Right lobe of liver (tissue), 6 donors: ENCODE measurements around the gene GRB2. TPM values are rescaled to one million over a fixed set of nuclear protein-coding genes. Genes with fewer than 3 reads are reported as not detected.

ENCODE experiments used
- ATAC-seq, 4 donors: fragments of 200-7000 bp; cut with Tn5 transposase; one replicate each; pipeline ENCODE4 v1.9.1; 2020; ENCODE audit warnings: mild to moderate bottlenecking in 4 of 4, moderate library complexity in 4 of 4
- DNase-seq, 3 donors: peaks; one replicate each; pipeline ENCODE4 v3.0.0-alpha.2; 2020
- H3K27ac ChIP-seq, 3 donors: fragments of 200-600 bp; one replicate each; pipeline ENCODE4 v1.8.0; 2022
- H3K27me3 ChIP-seq, 2 donors: fragments of 200-600 bp; one replicate each; pipeline ENCODE4 v1.8.0; 2022
- H3K36me3 ChIP-seq, 4 donors: fragments of 200-600 bp; sonication (generic) in 1 of 4; one replicate each; pipeline versions ENCODE4 v1.5.1 to v1.8.0; 2017 to 2022; ENCODE audit warnings: control low read depth in 1 of 4
- H3K4me1 ChIP-seq, 4 donors: fragments of 200-600 bp; sonication (generic) in 1 of 4; one replicate each; pipeline versions ENCODE4 v1.5.1 to v1.8.0; 2017 to 2022; ENCODE audit warnings: control low read depth in 1 of 4
- H3K4me3 ChIP-seq, 3 donors: fragments of 200-600 bp; one replicate each; pipeline ENCODE4 v1.8.0; 2022
- H3K9me3 ChIP-seq, 4 donors: fragments of 200-600 bp; sonication (generic) in 1 of 4; one replicate each; pipeline versions ENCODE4 v1.5.1 to v1.8.0; 2017 to 2022; ENCODE audit warnings: control low read depth in 1 of 4
- CTCF ChIP-seq, 4 donors: fragments of 200-600 bp in 3 of 4; fragments of 450-650 bp in 1 of 4; IDR thresholded peaks; one replicate each; pipeline versions ENCODE4 v1.5.1 to v1.8.0; 2016 to 2022; ENCODE audit warnings: antibody characterized with exemption in 4 of 4, mild to moderate bottlenecking in 2 of 4
- POLR2A ChIP-seq: fragments of 450-650 bp; IDR thresholded peaks from one replicate; pipeline ENCODE4 v1.6.1; 2017; ENCODE audit warnings: antibody characterized with exemption, mild to moderate bottlenecking
- WGBS: methylation state at CpG from one replicate; pipeline ENCODE4 v1.1.6; 2018; ENCODE audit warnings: low coverage, low lambda C conversion rate; ENCODE audit not compliant: insufficient coverage; ENCODE audit errors: missing lambda C conversion rate; 5-methylcytosine and 5-hydroxymethylcytosine counted together
- intact Hi-C, 2 donors: fragments of 100-400 bp; cut with DNase I; formaldehyde crosslinking; loops; one replicate each; pipeline versions ENCODE4 v1.11.2 to v1.14.1; 2022
- total RNA-seq, 6 experiments: library from RNA; depleted of rRNA in 2 of 6; stranded (reverse); fragments of >200 nt in 2 of 6; fragmentation: NEBNext Ultra II Directional in 3 of 6; extraction: Animal tissue kit (Norgen Biotek cat#: 25700) in 3 of 6; gene quantifications; one replicate each; pipeline versions ENCODE4 v1.1.0 to v1.2.4, GENCODE V29; 2016 to 2023
- donor health status: DM: no; HTN: yes; CAD: no.
- donor health status: DM: no; HTN: no; CAD: no.
- donor health status: DM: no; HTN: no; CAD: no.
- donor health status: DM: no; HTN: yes; CAD: no.
- donor health status: DM: no; HTN: yes; CAD: no.

Gene GRB2
- total RNA-seq, 6 experiments from 2014 or later: 42.4 to 70.5 (median 53.8) TPM

GRCh38 chr17:75308732-75309629 is 96.5 kb downstream of the GRB2 start:
- no peaks in the 10 kb centered on the region for H3K9me3 ChIP-seq
- peak overlapping the region; percentile 63 to 80 (median 68) for H3K27ac ChIP-seq
- ATAC-seq (peak; percentile 87 to 94 (median 90)), DNase-seq (peak; percentile 72 to 87 (median 86))
- H3K4me3 ChIP-seq: peak overlapping the region in 1 of 3 donors; percentile 19
- intact Hi-C loops: no loop called here
- no peaks in the 10 kb centered on the region for H3K36me3 ChIP-seq
- TF ChIP-seq CTCF (IDR thresholded peaks at IDR 0.05) (no peak), POLR2A (peak; percentile 30)
- no peaks in the 10 kb centered on the region for H3K27me3 ChIP-seq
- WGBS: 30% methylated on average over 10 of the region's 20 CpGs
- peaks cover 0 to 21% (median 9%) of the 10 kb centered on the region in 4 donors for H3K4me1 ChIP-seq

GRCh38 chr17:75307957-75308731 is 97.3 kb downstream of the GRB2 start:
- ATAC-seq: no peak
- peak overlapping the region; percentile 52 to 80 (median 63) for H3K27ac ChIP-seq
- intact Hi-C loops: no loop called here
- no peaks in the 10 kb centered on the region for H3K36me3 ChIP-seq
- H3K4me3 ChIP-seq: no peak overlapping the region
- peaks cover 0 to 21% (median 9%) of the 10 kb centered on the region in 4 donors for H3K4me1 ChIP-seq
- WGBS: 72% methylated on average over 12 of the region's 13 CpGs
- no peaks in the 10 kb centered on the region for H3K27me3 ChIP-seq
- TF ChIP-seq CTCF (IDR thresholded peaks at IDR 0.05): no peak
- TF ChIP-seq POLR2A: no peak
- no peaks in the 10 kb centered on the region for H3K9me3 ChIP-seq
- no peak for DNase-seq

GRCh38 chr17:75301502-75302206 is 103.8 kb downstream of the GRB2 start:
- H3K27ac ChIP-seq: no peak overlapping the region
- H3K9me3 ChIP-seq: no peaks in the 10 kb centered on the region
- H3K36me3 ChIP-seq: no peaks in the 10 kb centered on the region
- H3K27me3 ChIP-seq: no peaks in the 10 kb centered on the region
- WGBS: 78% methylated on average over 5 of the region's 17 CpGs
- no peak for TF ChIP-seq CTCF (IDR thresholded peaks at IDR 0.05)
- TF ChIP-seq POLR2A: no peak
- peak; percentile 25 to 52 (median 40) for ATAC-seq
- intact Hi-C loops: no loop called here
- H3K4me3 ChIP-seq: no peak overlapping the region
- no peaks in the 10 kb centered on the region for H3K4me1 ChIP-seq
- no peak for DNase-seq

GRCh38 chr17:75301049-75301448 is 104.4 kb downstream of the GRB2 start:
- Histone ChIP-seq H3K36me3 (no peaks in the 10 kb centered on the region), H3K4me1 (no peaks in the 10 kb centered on the region), H3K4me3 (no peak overlapping the region), H3K27ac (no peak overlapping the region), H3K9me3 (no peaks in the 10 kb centered on the region), H3K27me3 (no peaks in the 10 kb centered on the region)
- TF ChIP-seq CTCF (IDR thresholded peaks at IDR 0.05) (no peak), POLR2A (no peak)
- DNase-seq (no peak), ATAC-seq (peak in 3 of 4 donors; percentile 33 to 49 (median 38))
- 77% methylated on average over 8 of the region's 9 CpGs for WGBS
- intact Hi-C loops: no loop called here
